Upper lobe of left lung (tissue), 4 donors: ENCODE data around the gene DLEC1.

Experiments
- EP300 ChIP-seq, 4 donors: sonication (generic); formaldehyde crosslinking; IDR thresholded peaks; one replicate each; pipeline ENCODE4 v1.5.1; 2017; ENCODE audit warnings: antibody characterized with exemption in 4 of 4, control low read depth in 2 of 4
- POLR2AphosphoS5 ChIP-seq, 2 donors: sonication (generic); formaldehyde crosslinking; IDR thresholded peaks; one replicate each; pipeline ENCODE4 v1.5.1; 2017; ENCODE audit warnings: antibody characterized with exemption in 2 of 2
- TF ChIP-seq, protein P1 (sequence below), 6 experiments: fragments of 450-650 bp in 4 of 6; fragments of 200-600 bp in 2 of 6; sonication (generic) in 2 of 6; IDR thresholded peaks; one replicate each; pipeline ENCODE4 v1.5.1; 2016 to 2019; ENCODE audit warnings: antibody characterized with exemption in 6 of 6

GRCh38 chr3:38114052-38114874 is 75.3 kb downstream of the DLEC1 start:
- TF ChIP-seq, protein P1, sequence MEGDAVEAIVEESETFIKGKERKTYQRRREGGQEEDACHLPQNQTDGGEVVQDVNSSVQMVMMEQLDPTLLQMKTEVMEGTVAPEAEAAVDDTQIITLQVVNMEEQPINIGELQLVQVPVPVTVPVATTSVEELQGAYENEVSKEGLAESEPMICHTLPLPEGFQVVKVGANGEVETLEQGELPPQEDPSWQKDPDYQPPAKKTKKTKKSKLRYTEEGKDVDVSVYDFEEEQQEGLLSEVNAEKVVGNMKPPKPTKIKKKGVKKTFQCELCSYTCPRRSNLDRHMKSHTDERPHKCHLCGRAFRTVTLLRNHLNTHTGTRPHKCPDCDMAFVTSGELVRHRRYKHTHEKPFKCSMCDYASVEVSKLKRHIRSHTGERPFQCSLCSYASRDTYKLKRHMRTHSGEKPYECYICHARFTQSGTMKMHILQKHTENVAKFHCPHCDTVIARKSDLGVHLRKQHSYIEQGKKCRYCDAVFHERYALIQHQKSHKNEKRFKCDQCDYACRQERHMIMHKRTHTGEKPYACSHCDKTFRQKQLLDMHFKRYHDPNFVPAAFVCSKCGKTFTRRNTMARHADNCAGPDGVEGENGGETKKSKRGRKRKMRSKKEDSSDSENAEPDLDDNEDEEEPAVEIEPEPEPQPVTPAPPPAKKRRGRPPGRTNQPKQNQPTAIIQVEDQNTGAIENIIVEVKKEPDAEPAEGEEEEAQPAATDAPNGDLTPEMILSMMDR (IDR thresholded peaks at IDR 0.05) = no peak
- TF ChIP-seq POLR2AphosphoS5 (IDR thresholded peaks at IDR 0.05) (no peak), EP300 (IDR thresholded peaks at IDR 0.05) (no peak)
